ENCODE data around the gene SEC62. TPM values are rescaled to one million over a fixed set of nuclear protein-coding genes. Genes with fewer than 3 reads are reported as not detected.
"Not testable (repeated sequence)": the region's sequence is repeated elsewhere in the genome, so short reads cannot be mapped to it uniquely, and the experiment has no call there.

SEC62 gene
- total RNA-seq, 1 donor from 2014 or later, result 36.6 TPM

- DNase-seq (ENCODE audit: extremely low read depth, low read depth, low spot score), result no peak
Observed at GRCh38 chr3:170012683-170013400, 46.2 kb downstream of the SEC62 start.

GRCh38 chr3:170016057-170016456 lies 49.5 kb downstream of the SEC62 start:
- DNase-seq (ENCODE audit: extremely low read depth, low read depth, low spot score), result no peak

DNA sequence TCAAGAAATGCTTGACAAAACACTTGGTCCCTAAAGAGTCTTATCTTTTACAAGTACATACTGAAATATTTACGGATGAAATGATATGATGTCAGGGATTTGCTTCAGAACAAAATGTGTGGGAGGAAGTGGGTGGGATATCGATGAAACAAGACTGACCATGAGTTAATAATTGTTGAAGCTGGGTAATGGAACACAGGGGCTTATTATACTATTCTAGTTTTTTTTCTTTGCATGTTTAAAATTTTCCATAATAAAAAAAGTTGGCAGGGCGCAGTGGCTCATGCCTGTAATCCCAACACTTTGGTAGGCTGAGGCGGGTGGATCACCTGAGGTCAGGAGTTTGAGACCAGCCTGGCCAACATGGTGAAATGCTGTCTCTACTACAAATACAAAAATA lies 52.7 kb downstream of the SEC62 start:
- DNase-seq (ENCODE audit: extremely low read depth, low read depth, low spot score), result not testable (repeated sequence)

DNA sequence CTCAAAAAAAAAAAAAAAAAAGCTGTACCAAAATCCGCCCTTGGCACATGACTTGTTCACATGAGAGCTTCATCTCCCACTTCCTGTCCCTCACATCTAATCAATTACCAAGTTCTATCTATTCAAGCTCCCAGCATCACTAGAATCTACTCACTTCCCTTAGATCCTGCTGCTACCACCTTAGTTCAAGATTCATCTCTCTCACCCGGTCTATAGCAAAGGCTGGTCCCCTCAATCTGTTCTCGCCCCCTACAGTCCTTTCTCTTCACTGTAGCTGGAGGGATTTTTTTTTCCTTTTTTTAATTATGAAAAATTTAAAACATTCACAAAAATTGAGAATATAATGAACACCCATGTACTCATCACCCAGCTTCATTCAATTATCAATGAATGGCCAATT lies 54.5 kb downstream of the SEC62 start:
- no peak for DNase-seq (ENCODE audit: extremely low read depth, low read depth, low spot score)

DNA sequence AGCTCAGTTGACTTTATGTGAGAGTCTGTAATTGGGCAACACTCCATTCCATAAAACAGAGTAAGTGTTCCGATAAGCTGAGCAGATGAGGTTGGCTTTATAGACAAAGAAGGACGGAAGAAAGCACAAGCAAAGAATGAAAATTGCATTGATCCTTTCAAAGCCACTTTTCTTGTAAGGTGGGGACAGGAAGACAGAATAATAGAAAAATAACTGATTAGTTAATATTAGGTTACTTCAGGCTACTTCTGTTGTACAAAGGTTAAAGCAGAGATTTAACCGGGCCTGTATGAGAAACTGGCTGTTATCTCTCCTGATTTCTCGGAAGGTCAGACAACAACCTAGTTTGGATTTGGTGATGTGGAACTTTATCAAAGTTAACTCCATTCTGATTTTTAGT lies 55.7 kb downstream of the SEC62 start:
- no peak for DNase-seq (ENCODE audit: extremely low read depth, low read depth, low spot score)

DNA sequence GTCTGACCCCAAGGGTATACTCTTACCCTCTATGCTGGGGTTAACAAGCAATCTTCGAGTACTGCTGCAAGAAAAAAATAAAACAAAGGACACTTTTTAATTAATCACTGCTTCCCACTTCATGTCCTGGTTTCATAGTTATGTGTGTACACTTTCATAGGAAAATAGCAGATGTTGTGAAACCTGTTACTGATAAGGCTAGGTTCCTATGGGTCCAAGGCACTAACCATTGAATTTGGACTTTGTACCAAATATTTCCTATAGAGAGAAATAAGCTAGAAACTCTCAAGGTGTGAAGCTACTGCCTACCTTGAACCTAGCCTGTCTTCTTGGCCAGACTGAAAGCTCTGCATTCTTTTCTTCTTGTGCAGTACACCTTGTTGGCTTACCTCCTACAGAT lies 56.6 kb downstream of the SEC62 start:
- no peak for DNase-seq (ENCODE audit: extremely low read depth, low read depth, low spot score)

GRCh38 chr3:170024581-170024980 lies 58.0 kb downstream of the SEC62 start:
- DNase-seq (ENCODE audit: extremely low read depth, low read depth, low spot score), result no peak

DNA sequence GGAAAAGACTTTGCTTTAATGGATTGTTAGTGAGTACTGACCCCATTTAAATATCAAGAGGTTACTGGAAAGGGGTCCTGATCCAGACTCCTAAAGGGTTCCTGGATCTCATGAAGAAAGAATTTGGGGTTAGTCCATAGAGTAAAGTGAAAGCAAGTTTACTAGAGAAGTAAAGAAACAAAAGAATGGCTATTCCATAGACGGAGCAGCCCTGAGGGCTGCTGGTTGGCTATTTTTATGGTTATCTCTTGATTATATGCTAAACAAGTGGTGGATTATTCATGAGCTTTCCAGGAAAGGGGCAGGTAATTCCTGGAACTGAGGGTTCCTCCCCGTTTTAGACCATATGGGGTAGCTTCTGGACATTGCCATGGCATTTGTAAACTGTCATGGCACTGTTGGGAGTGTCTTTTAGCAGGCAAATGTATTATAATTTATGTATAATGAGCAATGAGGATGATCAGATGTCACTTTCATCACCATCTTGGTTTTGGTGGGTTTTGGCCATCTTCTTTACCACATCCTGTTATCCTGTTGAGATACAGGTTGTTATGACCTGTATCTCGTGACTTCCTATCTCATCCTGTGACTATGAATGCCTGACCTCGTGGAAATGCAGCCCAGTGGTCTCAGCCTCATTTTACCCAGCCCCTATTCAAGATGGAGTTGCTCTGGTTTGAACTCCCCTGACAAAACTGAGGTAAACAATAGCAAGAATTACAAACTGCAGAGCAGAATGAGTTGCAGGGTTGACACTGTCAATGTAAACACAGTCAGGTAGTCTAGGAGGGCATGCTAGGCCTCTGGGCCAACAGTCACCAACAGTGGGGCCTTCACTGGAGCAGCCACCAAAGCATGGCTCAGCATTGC lies 60.9 kb downstream of the SEC62 start:
- no peak for DNase-seq (ENCODE audit: extremely low read depth, low read depth, low spot score)

- no peak for DNase-seq (ENCODE audit: extremely low read depth, low read depth, low spot score)
Observed at GRCh38 chr3:170033489-170033888, 66.9 kb downstream of the SEC62 start.

DNA sequence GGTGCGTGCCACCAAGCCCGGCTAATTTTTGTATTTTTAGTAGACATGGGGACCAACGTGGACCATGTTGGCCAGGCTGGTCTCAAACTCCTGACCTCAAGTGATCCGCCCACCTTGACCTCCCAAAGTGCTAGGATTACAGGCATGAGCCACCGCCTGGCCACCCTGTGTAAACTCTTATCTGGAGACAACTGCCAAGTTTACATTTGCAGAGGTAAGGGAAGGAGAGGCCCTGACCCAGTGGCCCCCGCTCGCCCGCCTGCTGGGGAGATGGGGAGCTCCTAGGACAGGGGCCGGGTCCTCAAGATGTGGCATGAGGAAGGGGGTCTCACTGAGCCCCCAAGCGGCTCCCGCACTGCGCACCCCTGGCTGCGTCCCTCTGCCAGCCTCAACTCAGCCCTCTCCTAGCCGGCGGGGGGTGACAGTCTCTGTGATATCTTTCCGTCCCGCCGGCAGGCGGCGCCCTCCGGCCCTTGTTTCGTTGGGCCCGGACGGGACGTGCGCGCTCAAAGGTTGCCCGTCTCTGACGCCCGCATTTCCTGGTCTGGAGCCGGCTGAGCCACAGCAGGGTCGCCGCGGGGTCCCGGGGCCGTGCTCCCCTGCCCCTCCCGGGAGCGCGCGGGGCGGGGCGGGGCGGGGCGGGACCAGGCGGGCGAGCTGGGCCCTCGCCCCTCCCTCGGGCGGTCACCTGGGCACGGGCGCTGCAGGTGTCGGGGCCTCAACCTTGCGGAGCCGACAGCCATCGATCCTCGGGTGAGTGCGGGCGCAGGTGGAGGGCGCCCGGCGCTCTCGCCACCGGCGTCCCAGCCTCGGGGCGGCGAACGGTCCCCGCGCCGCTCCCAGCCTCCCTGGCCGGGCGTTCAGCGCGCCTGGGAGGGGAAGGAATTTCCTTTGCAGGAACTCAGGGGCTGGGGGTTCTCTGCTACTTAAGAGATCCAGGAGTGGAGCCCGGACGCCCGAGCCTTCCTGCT lies 71.1 kb downstream of the SEC62 start, which contains the start of gene GPR160:
GPR160 (plus strand) TSS at position 533 of the 971 bp plus-strand sequence. CDS start 45,978 bp downstream, outside the sequence.
- no peak for DNase-seq (ENCODE audit: extremely low read depth, low read depth, low spot score)

DNA sequence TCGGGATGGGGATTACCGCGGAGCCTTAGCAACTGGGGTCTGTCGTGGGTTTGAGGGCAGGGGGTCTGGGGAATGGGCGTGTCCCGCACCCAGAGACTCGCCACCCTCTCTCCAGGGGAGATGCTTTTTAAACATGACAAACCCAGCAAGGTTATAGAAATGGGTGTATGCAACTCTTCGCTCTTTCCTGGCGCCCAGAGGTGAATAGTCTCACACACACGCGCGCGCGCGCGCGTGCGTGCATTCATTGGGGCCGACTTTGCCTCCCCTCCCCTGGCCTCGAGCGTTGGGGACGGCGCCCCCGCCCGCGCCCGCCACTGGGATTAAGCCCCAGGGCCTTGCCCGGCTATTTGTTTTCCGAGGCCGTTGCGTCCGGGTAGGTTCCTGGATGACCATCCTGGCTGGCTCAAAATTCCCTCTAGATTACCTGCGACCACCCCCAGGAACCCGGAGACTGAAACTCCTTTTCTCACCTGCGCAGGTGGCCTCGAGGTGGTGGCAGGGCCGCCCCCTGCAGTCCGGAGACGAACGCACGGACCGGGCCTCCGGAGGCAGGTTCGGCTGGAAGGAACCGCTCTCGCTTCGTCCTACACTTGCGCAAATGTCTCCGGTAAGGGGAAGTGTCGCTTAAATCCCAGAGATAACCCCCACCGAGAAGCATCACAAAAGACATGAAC lies 72.0 kb downstream of the SEC62 start:
- no peak for DNase-seq (ENCODE audit: extremely low read depth, low read depth, low spot score)

GRCh38 chr3:170040418-170040817 lies 73.8 kb downstream of the SEC62 start:
- DNase-seq (ENCODE audit: extremely low read depth, low read depth, low spot score), result no peak

DNA sequence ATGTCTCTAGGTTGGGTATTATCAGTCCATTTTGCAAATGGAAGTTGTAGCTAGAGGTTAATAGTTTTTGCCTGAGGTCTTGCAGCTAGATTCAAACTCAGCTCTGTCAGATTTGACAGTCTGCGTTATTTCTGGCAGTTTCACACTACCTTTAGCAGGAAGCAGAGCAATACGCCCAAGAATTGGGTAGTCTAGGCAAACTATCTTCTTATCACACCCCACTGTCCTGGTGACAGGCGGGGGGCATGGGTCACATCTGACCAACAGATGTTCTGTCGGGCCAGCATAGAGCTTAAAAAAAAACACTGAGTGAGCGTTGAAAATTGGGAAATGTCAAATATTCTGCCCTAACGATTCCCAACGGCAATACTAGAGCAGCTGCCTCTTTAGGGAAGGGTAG lies 76.9 kb downstream of the SEC62 start:
- DNase-seq (ENCODE audit: extremely low read depth, low read depth, low spot score), result no peak

DNA sequence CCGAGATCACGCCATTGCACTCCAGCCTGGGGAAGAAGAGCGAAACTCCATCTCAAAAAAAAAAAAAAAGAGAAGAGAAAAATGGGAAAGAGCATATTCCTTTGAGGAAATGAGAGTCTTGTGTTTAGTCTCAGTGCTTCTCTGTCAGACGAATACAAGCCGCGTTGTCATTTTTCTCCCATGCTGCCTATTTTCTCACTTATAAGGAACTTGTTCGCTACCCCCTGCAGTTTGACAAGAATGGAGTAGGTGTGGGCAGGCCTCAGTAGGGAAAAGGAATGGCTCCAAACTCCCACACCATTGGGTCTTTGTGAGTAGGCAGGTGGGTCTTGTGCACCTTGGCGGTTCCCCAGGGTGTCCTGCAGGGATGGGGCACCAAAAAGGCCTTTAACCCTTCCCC lies 77.7 kb downstream of the SEC62 start:
- no peak for DNase-seq (ENCODE audit: extremely low read depth, low read depth, low spot score)

GRCh38 chr3:170044795-170045244 lies 78.2 kb downstream of the SEC62 start:
- no peak for DNase-seq (ENCODE audit: extremely low read depth, low read depth, low spot score)

GRCh38 chr3:170046269-170047132 lies 79.9 kb downstream of the SEC62 start:
- no peak for DNase-seq (ENCODE audit: extremely low read depth, low read depth, low spot score)

GRCh38 chr3:170047133-170047404 lies 80.5 kb downstream of the SEC62 start:
- no peak for DNase-seq (ENCODE audit: extremely low read depth, low read depth, low spot score)
